Neutrophil (primary cell): Measurements from ENCODE around the gene LY9.

ENCODE experiments used
- H3K27ac ChIP-seq: fragments of 200-600 bp; sonication (generic); 2 replicates; pipeline ENCODE4 v1.5.1; 2016; ENCODE audit warnings: mild to moderate bottlenecking, moderate library complexity
- H3K27me3 ChIP-seq: fragments of 200-600 bp; sonication (generic); 2 replicates; pipeline ENCODE4 v1.6.0; 2016; ENCODE audit warnings: mild to moderate bottlenecking
- H3K36me3 ChIP-seq: fragments of 200-600 bp; sonication (generic); 2 replicates; pipeline ENCODE4 v1.5.1; 2017
- H3K4me1 ChIP-seq, 2 experiments: fragments of 200-600 bp in 1 of 2; sonication (generic) in 1 of 2; 1 replicate in 1 of 2; 2 replicates in 1 of 2; pipeline versions ENCODE4 v1.5.1 to v1.6.1; 2013 to 2016; ENCODE audit warnings: low read depth in 1 of 2, low read length in 1 of 2, mild to moderate bottlenecking in 1 of 2, moderate library complexity in 1 of 2; ENCODE audit not compliant: control insufficient read depth in 1 of 2, insufficient read depth in 1 of 2
- H3K4me3 ChIP-seq, 2 experiments: fragments of 200-600 bp in 1 of 2; sonication (generic) in 1 of 2; 1 replicate in 1 of 2; 2 replicates in 1 of 2; pipeline ENCODE4 v1.5.1; 2013 to 2016; ENCODE audit warnings: low read depth in 1 of 2, low read length in 1 of 2, mild to moderate bottlenecking in 1 of 2, moderate library complexity in 1 of 2
- H3K9me3 ChIP-seq: fragments of 200-600 bp; sonication (generic); 2 replicates; pipeline ENCODE4 v1.5.1; 2016
- CTCF ChIP-seq: fragments of 200-600 bp; sonication (generic); IDR thresholded peaks from 2 replicates; pipeline ENCODE4 v1.5.1; 2016; ENCODE audit warnings: antibody characterized with exemption

Gene LY9

GRCh38 chr1:160855181-160855981 is 59.4 kb downstream of the LY9 start:
- Histone ChIP-seq H3K4me3 (no peak overlapping the region), H3K27me3 (no peaks in the 10 kb centered on the region), H3K36me3 (no peaks in the 10 kb centered on the region), H3K9me3 (no peaks in the 10 kb centered on the region), H3K27ac (no peak overlapping the region), H3K4me1 (peaks cover 18 to 24% of the 10 kb centered on the region in 2 experiments)
- no peak for TF ChIP-seq CTCF

- no peak for TF ChIP-seq CTCF
- H3K27ac ChIP-seq = no peak overlapping the region
- peaks cover 42 to 49% of the 10 kb centered on the region in 2 experiments for H3K4me1 ChIP-seq
- H3K4me3 ChIP-seq = no peak overlapping the region
- no peaks in the 10 kb centered on the region for H3K9me3 ChIP-seq
- H3K36me3 ChIP-seq = no peaks in the 10 kb centered on the region
- H3K27me3 ChIP-seq = no peaks in the 10 kb centered on the region
These were observed 62.1 kb downstream of the LY9 start for GRCh38 chr1:160858097-160858496.

GRCh38 chr1:160858507-160858906 is 62.5 kb downstream of the LY9 start:
- TF ChIP-seq CTCF = no peak
- Histone ChIP-seq H3K27ac (no peak overlapping the region), H3K36me3 (no peaks in the 10 kb centered on the region), H3K4me1 (peaks cover 46 to 53% of the 10 kb centered on the region in 2 experiments), H3K9me3 (no peaks in the 10 kb centered on the region), H3K27me3 (no peaks in the 10 kb centered on the region), H3K4me3 (no peak overlapping the region)

GRCh38 chr1:160859166-160859565 is 63.2 kb downstream of the LY9 start:
- TF ChIP-seq CTCF = no peak
- Histone ChIP-seq H3K36me3 (no peaks in the 10 kb centered on the region), H3K27ac (no peak overlapping the region), H3K9me3 (no peaks in the 10 kb centered on the region), H3K4me1 (peaks cover 48 to 57% of the 10 kb centered on the region in 2 experiments), H3K4me3 (no peak overlapping the region), H3K27me3 (no peaks in the 10 kb centered on the region)

GRCh38 chr1:160860840-160861505 is 65.0 kb downstream of the LY9 start:
- H3K27ac ChIP-seq = no peak overlapping the region
- no peak overlapping the region for H3K4me3 ChIP-seq
- no peaks in the 10 kb centered on the region for H3K36me3 ChIP-seq
- no peaks in the 10 kb centered on the region for H3K27me3 ChIP-seq
- H3K9me3 ChIP-seq = no peaks in the 10 kb centered on the region
- TF ChIP-seq CTCF = no peak
- H3K4me1 ChIP-seq = peaks cover 40 to 48% of the 10 kb centered on the region in 2 experiments
